WTC11 (cell line): Measurements from ENCODE around the gene TNS3. TPM values are rescaled to one million over a fixed set of nuclear protein-coding genes. Genes with fewer than 3 reads are reported as not detected.

Source experiments
- ATAC-seq: fragments of 200-7000 bp; cut with Tn5 transposase; 2 replicates; pipeline ENCODE4 v1.10.0; 2021; ENCODE audit warnings: mild to moderate bottlenecking, moderate library complexity
- CTCF ChIA-PET: fragments of 300-600 bp; sonication (Branson Sonifier 250); formaldehyde crosslinking; loops from one replicate; lab custom pipeline; 2021; ENCODE audit warnings: antibody characterized with exemption; lab: Charles Lee
- POLR2A ChIA-PET: fragments of 350-600 bp; sonication (Branson Sonifier 250); formaldehyde crosslinking; loops from one replicate; lab custom pipeline; 2021; ENCODE audit warnings: antibody characterized with exemption; lab: Charles Lee
- DNase-seq: peaks from one replicate; pipeline ENCODE4 v3.0.0; 2021; ENCODE audit warnings: low spot score
- H3K27ac Mint-ChIP-seq: 2 replicates; pipeline ENCODE4 v1.8.0; 2021; ENCODE audit warnings: mixed read lengths
- H3K27me3 Mint-ChIP-seq: 2 replicates; pipeline ENCODE4 v1.8.0; 2021; ENCODE audit warnings: low read depth, mild to moderate bottlenecking, moderate library complexity, mixed read lengths
- H3K36me3 Mint-ChIP-seq: 2 replicates; pipeline ENCODE4 v1.8.0; 2021; ENCODE audit warnings: mixed read lengths
- H3K4me1 Mint-ChIP-seq: 2 replicates; pipeline ENCODE4 v1.8.0; 2022; ENCODE audit warnings: mixed read lengths
- H3K4me3 Mint-ChIP-seq: 2 replicates; pipeline ENCODE4 v1.8.0; 2021; ENCODE audit warnings: mild to moderate bottlenecking, moderate library complexity, mixed read lengths
- H3K9me3 Mint-ChIP-seq: 2 replicates; pipeline ENCODE4 v1.8.0; 2021; ENCODE audit warnings: mixed read lengths
- ATF2 ChIP-seq: sonication (generic); formaldehyde crosslinking; IDR thresholded peaks from 2 replicates; pipeline ENCODE4 v1.8.1; 2022; ENCODE audit warnings: low read depth, missing genetic modification reagents, borderline replicate concordance
- CREM ChIP-seq: sonication (generic); formaldehyde crosslinking; IDR thresholded peaks from 2 replicates; pipeline ENCODE4 v1.8.1; 2022; ENCODE audit warnings: mild to moderate bottlenecking, missing genetic modification reagents, moderate library complexity
- ETV6 ChIP-seq: sonication (generic); formaldehyde crosslinking; IDR thresholded peaks from 2 replicates; pipeline ENCODE4 v1.8.1; 2022; ENCODE audit warnings: mild to moderate bottlenecking, missing genetic modification reagents
- FOXP1 ChIP-seq: sonication (generic); formaldehyde crosslinking; IDR thresholded peaks from 2 replicates; pipeline ENCODE4 v1.8.0; 2022; ENCODE audit warnings: missing genetic modification reagents, mild to moderate bottlenecking, moderate library complexity, borderline replicate concordance
- FOXP4 ChIP-seq: sonication (generic); formaldehyde crosslinking; IDR thresholded peaks from 2 replicates; pipeline ENCODE4 v1.8.0; 2022; ENCODE audit warnings: mild to moderate bottlenecking, missing genetic modification reagents
- JAZF1 ChIP-seq: fragments of 250-450 bp; sonication (Bioruptor Pico); IDR thresholded peaks from 2 replicates; pipeline ENCODE4 v1.9.0; 2021; ENCODE audit warnings: moderate library complexity, mild to moderate bottlenecking, inconsistent platforms
- NR1H2 ChIP-seq: sonication (generic); formaldehyde crosslinking; IDR thresholded peaks from 2 replicates; pipeline ENCODE4 v1.9.0; 2021; ENCODE audit warnings: mild to moderate bottlenecking, moderate library complexity, missing genetic modification reagents
- SMAD3 ChIP-seq: sonication (generic); formaldehyde crosslinking; IDR thresholded peaks from 2 replicates; pipeline ENCODE4 v1.8.0; 2022; ENCODE audit warnings: missing genetic modification reagents, mild to moderate bottlenecking, borderline replicate concordance
- SP1 ChIP-seq: sonication (generic); formaldehyde crosslinking; conservative IDR thresholded peaks from 2 replicates; pipeline ENCODE4 v1.8.1; 2022; ENCODE audit warnings: missing genetic modification reagents
- TEAD4 ChIP-seq: sonication (generic); formaldehyde crosslinking; IDR thresholded peaks from 2 replicates; pipeline ENCODE4 v1.8.0; 2022; ENCODE audit warnings: mild to moderate bottlenecking, missing genetic modification reagents
- TP53 ChIP-seq: sonication (generic); formaldehyde crosslinking; IDR thresholded peaks from 2 replicates; pipeline ENCODE4 v1.8.1; 2023; ENCODE audit warnings: mild to moderate bottlenecking, missing genetic modification reagents
- ZBTB43 ChIP-seq: sonication (generic); formaldehyde crosslinking; IDR thresholded peaks from 2 replicates; pipeline ENCODE4 v1.8.1; 2023; ENCODE audit warnings: mild to moderate bottlenecking, missing genetic modification reagents
- ZNF532 ChIP-seq: fragments of 250-450 bp; sonication (Bioruptor Pico); IDR thresholded peaks from 2 replicates; pipeline ENCODE4 v1.9.0; 2021; ENCODE audit warnings: mild to moderate bottlenecking, borderline replicate concordance
- total RNA-seq: library from RNA; stranded (reverse); gene quantifications from 3 replicates; pipeline ENCODE4 v1.2.3, GENCODE V29; 2021

TNS3 gene
- total RNA-seq, 1 experiment from 2014 or later, result 37.7 TPM

- no peak for TF ChIP-seq ZNF532 (CRISPR knock-in tag)
Observed at GRCh38 chr7:47328392-47329319, 253.3 kb downstream of the TNS3 start (continued).

- H3K36me3 Mint-ChIP-seq, result no peaks in the 10 kb centered on the region
- H3K4me1 Mint-ChIP-seq, result peaks cover 66% of the 10 kb centered on the region
- POLR2A ChIA-PET, result interaction anchor here (0.5 kb wide), 1 partner anchor 537 kb away, joined by 3 read pairs; no protein-coding TSS in a partner anchor
- H3K4me3 Mint-ChIP-seq, result peak overlapping the region; percentile 60
- CTCF ChIA-PET, result interaction anchor here (1.0 to 1.3 kb wide), 4 partner anchors 8 to 62 kb away, joined by 3 to 11 read pairs (median 5); no protein-coding TSS in a partner anchor
- H3K27ac Mint-ChIP-seq, result peak overlapping the region; percentile 98
- H3K9me3 Mint-ChIP-seq, result no peaks in the 10 kb centered on the region
- ATAC-seq (peak; percentile 79), DNase-seq (peak; percentile 87)
- H3K27me3 Mint-ChIP-seq, result no peaks in the 10 kb centered on the region
- 0 out of 2 replicates have a peak, but pooled peaks have one; percentile 34 for TF ChIP-seq SMAD3
- no peak for TF ChIP-seq ZBTB43 (CRISPR knock-in tag)
- TF ChIP-seq SP1, result peak; percentile 37; the same call in 1 of the 2 replicates
- peak; percentile 24; the same call in 1 of the 2 replicates for TF ChIP-seq FOXP1 (CRISPR knock-in tag)
- no peak for TF ChIP-seq ATF2 (CRISPR knock-in tag)
- TF ChIP-seq TP53, result peak; percentile 23; the same call in 1 of the 2 replicates
- peak; percentile 50; the same call in 1 of the 2 replicates for TF ChIP-seq FOXP4
- no peak for TF ChIP-seq TEAD4 (CRISPR knock-in tag)
- TF ChIP-seq ETV6 (CRISPR knock-in tag), result peak; percentile 82
- no peak for TF ChIP-seq JAZF1 (CRISPR knock-in tag)
Observed at GRCh38 chr7:47327698-47328391, 254.1 kb downstream of the TNS3 start.

GRCh38 chr7:47327346-47327697 is 254.6 kb downstream of the TNS3 start:
- CTCF ChIA-PET, result interaction anchor here (1.3 to 1.7 kb wide), 2 partner anchors 61 kb away, joined by 7 to 11 read pairs; no protein-coding TSS in a partner anchor

More at GRCh38 chr7:47327346-47327697, 254.6 kb downstream of the TNS3 start:
- Mint-ChIP-seq H3K36me3 (no peaks in the 10 kb centered on the region), H3K9me3 (no peaks in the 10 kb centered on the region), H3K27ac (peak overlapping the region; percentile 98), H3K4me3 (peak overlapping the region; percentile 60), H3K27me3 (no peaks in the 10 kb centered on the region), H3K4me1 (peaks cover 61% of the 10 kb centered on the region)
- no peak for TF ChIP-seq NR1H2
- TF ChIP-seq CREM (CRISPR knock-in tag), result 0 out of 2 replicates have a peak, but pooled peaks have one; percentile 13
- ATAC-seq, result peak; percentile 1
- POLR2A ChIA-PET, result no interaction called here
- DNase-seq, result no peak
